ENCODE results near the gene SCML2.

SCML2 gene

GRCh38 chrX:18309401-18309800, 45.1 kb downstream of the SCML2 start:
- no peaks in the 10 kb centered on the region for H3K27me3 Mint-ChIP-seq
- H3K4me1 Mint-ChIP-seq = no peaks in the 10 kb centered on the region
- no peak overlapping the region for H3K27ac Mint-ChIP-seq (ENCODE audit: low read depth)
- DNase-seq (ENCODE audit: low spot score in 2 of 2) (no peak), ATAC-seq (replicated peaks; ENCODE audit: extremely low read depth, poor library complexity, severe bottlenecking) (no peak)
- no peaks in the 10 kb centered on the region for H3K9me3 Mint-ChIP-seq
- H3K4me3 Mint-ChIP-seq = no peak overlapping the region
- H3K36me3 Mint-ChIP-seq (ENCODE audit: insufficient read depth) = peaks cover 2% of the 10 kb centered on the region

GRCh38 chrX:18297251-18297650, 57.2 kb downstream of the SCML2 start:
- no peak overlapping the region for H3K4me3 Mint-ChIP-seq
- no peaks in the 10 kb centered on the region for H3K4me1 Mint-ChIP-seq
- no peak for ATAC-seq (replicated peaks; ENCODE audit: extremely low read depth, poor library complexity, severe bottlenecking)
- H3K9me3 Mint-ChIP-seq = peaks cover 11% of the 10 kb centered on the region
- no peak for DNase-seq (ENCODE audit: low spot score in 2 of 2)
- H3K27ac Mint-ChIP-seq (ENCODE audit: low read depth) = no peak overlapping the region
- no peaks in the 10 kb centered on the region for H3K27me3 Mint-ChIP-seq
- no peaks in the 10 kb centered on the region for H3K36me3 Mint-ChIP-seq (ENCODE audit: insufficient read depth)

- H3K27me3 Mint-ChIP-seq = no peaks in the 10 kb centered on the region
- ATAC-seq (replicated peaks; ENCODE audit: extremely low read depth, poor library complexity, severe bottlenecking) = no peak
These were observed 59.6 kb downstream of the SCML2 start for GRCh38 chrX:18294893-18295292.

GRCh38 chrX:18291006-18291545, 63.4 kb downstream of the SCML2 start:
- no peaks in the 10 kb centered on the region for H3K4me1 Mint-ChIP-seq
- H3K36me3 Mint-ChIP-seq (ENCODE audit: insufficient read depth) = no peaks in the 10 kb centered on the region
- DNase-seq (ENCODE audit: low spot score in 2 of 2) = no peak
- H3K27me3 Mint-ChIP-seq = no peaks in the 10 kb centered on the region
- H3K27ac Mint-ChIP-seq (ENCODE audit: low read depth) = no peak overlapping the region
- no peak for ATAC-seq (replicated peaks; ENCODE audit: extremely low read depth, poor library complexity, severe bottlenecking)
- peaks cover 8% of the 10 kb centered on the region for H3K9me3 Mint-ChIP-seq
- H3K4me3 Mint-ChIP-seq = no peak overlapping the region

More at GRCh38 chrX:18294893-18295292, 59.6 kb downstream of the SCML2 start:
- DNase-seq (ENCODE audit: low spot score in 2 of 2) = no peak
- H3K27ac Mint-ChIP-seq (ENCODE audit: low read depth) = no peak overlapping the region
- H3K4me1 Mint-ChIP-seq = no peaks in the 10 kb centered on the region
- peaks cover 11% of the 10 kb centered on the region for H3K9me3 Mint-ChIP-seq
- H3K36me3 Mint-ChIP-seq (ENCODE audit: insufficient read depth) = no peaks in the 10 kb centered on the region
- H3K4me3 Mint-ChIP-seq = no peak overlapping the region

GRCh38 chrX:18290200-18290599, 64.3 kb downstream of the SCML2 start:
- Mint-ChIP-seq H3K27ac (ENCODE audit: low read depth) (no peak overlapping the region), H3K4me1 (no peaks in the 10 kb centered on the region), H3K36me3 (ENCODE audit: insufficient read depth) (no peaks in the 10 kb centered on the region), H3K4me3 (no peak overlapping the region), H3K9me3 (no peaks in the 10 kb centered on the region), H3K27me3 (no peaks in the 10 kb centered on the region)
- no peak for DNase-seq (ENCODE audit: low spot score in 2 of 2)
- ATAC-seq (replicated peaks; ENCODE audit: extremely low read depth, poor library complexity, severe bottlenecking) = no peak

GRCh38 chrX:18288716-18289115, 65.8 kb downstream of the SCML2 start:
- no peak overlapping the region for H3K4me3 Mint-ChIP-seq
- H3K27ac Mint-ChIP-seq (ENCODE audit: low read depth) = no peak overlapping the region
- H3K36me3 Mint-ChIP-seq (ENCODE audit: insufficient read depth) = no peaks in the 10 kb centered on the region
- no peaks in the 10 kb centered on the region for H3K9me3 Mint-ChIP-seq
- ATAC-seq (replicated peaks; ENCODE audit: extremely low read depth, poor library complexity, severe bottlenecking) (no peak), DNase-seq (ENCODE audit: low spot score in 2 of 2) (no peak)
- H3K27me3 Mint-ChIP-seq = no peaks in the 10 kb centered on the region
- H3K4me1 Mint-ChIP-seq = no peaks in the 10 kb centered on the region

GRCh38 chrX:18286322-18286831, 68.1 kb downstream of the SCML2 start:
- no peaks in the 10 kb centered on the region for H3K9me3 Mint-ChIP-seq
- DNase-seq (ENCODE audit: low spot score in 2 of 2) (no peak), ATAC-seq (replicated peaks; ENCODE audit: extremely low read depth, poor library complexity, severe bottlenecking) (no peak)
- H3K27me3 Mint-ChIP-seq = no peaks in the 10 kb centered on the region
- H3K4me3 Mint-ChIP-seq = no peak overlapping the region
- no peaks in the 10 kb centered on the region for H3K36me3 Mint-ChIP-seq (ENCODE audit: insufficient read depth)
- no peak overlapping the region for H3K27ac Mint-ChIP-seq (ENCODE audit: low read depth)
- H3K4me1 Mint-ChIP-seq = no peaks in the 10 kb centered on the region

- Mint-ChIP-seq H3K27me3 (peaks cover 12% of the 10 kb centered on the region), H3K4me3 (no peak overlapping the region), H3K9me3 (no peaks in the 10 kb centered on the region), H3K4me1 (no peaks in the 10 kb centered on the region), H3K27ac (ENCODE audit: low read depth) (no peak overlapping the region), H3K36me3 (ENCODE audit: insufficient read depth) (no peaks in the 10 kb centered on the region)
- ATAC-seq (replicated peaks; ENCODE audit: extremely low read depth, poor library complexity, severe bottlenecking) = no peak
- no peak for DNase-seq (ENCODE audit: low spot score in 2 of 2)
These were observed 76.0 kb downstream of the SCML2 start for GRCh38 chrX:18278449-18278848.

GRCh38 chrX:18272222-18272621, 82.3 kb downstream of the SCML2 start:
- H3K27ac Mint-ChIP-seq (ENCODE audit: low read depth) = no peak overlapping the region
- DNase-seq (ENCODE audit: low spot score in 2 of 2) = no peak
- no peaks in the 10 kb centered on the region for H3K4me1 Mint-ChIP-seq
- no peak overlapping the region for H3K4me3 Mint-ChIP-seq
- no peaks in the 10 kb centered on the region for H3K36me3 Mint-ChIP-seq (ENCODE audit: insufficient read depth)
- no peaks in the 10 kb centered on the region for H3K9me3 Mint-ChIP-seq
- no peak for ATAC-seq (replicated peaks; ENCODE audit: extremely low read depth, poor library complexity, severe bottlenecking)
- peaks cover 12% of the 10 kb centered on the region for H3K27me3 Mint-ChIP-seq

GRCh38 chrX:18271725-18272124, 82.8 kb downstream of the SCML2 start:
- DNase-seq (ENCODE audit: low spot score in 2 of 2) (no peak), ATAC-seq (replicated peaks; ENCODE audit: extremely low read depth, poor library complexity, severe bottlenecking) (no peak)
- Mint-ChIP-seq H3K4me1 (no peaks in the 10 kb centered on the region), H3K27me3 (peaks cover 12% of the 10 kb centered on the region), H3K36me3 (ENCODE audit: insufficient read depth) (peaks cover 2% of the 10 kb centered on the region), H3K9me3 (no peaks in the 10 kb centered on the region), H3K27ac (ENCODE audit: low read depth) (no peak overlapping the region), H3K4me3 (no peak overlapping the region)

GRCh38 chrX:18271309-18271708, 83.2 kb downstream of the SCML2 start:
- no peak for ATAC-seq (replicated peaks; ENCODE audit: extremely low read depth, poor library complexity, severe bottlenecking)
- no peak overlapping the region for H3K27ac Mint-ChIP-seq (ENCODE audit: low read depth)
- no peak overlapping the region for H3K4me3 Mint-ChIP-seq
- no peaks in the 10 kb centered on the region for H3K4me1 Mint-ChIP-seq
- peaks cover 2% of the 10 kb centered on the region for H3K36me3 Mint-ChIP-seq (ENCODE audit: insufficient read depth)
- DNase-seq (ENCODE audit: low spot score in 2 of 2) = no peak
- H3K9me3 Mint-ChIP-seq = no peaks in the 10 kb centered on the region
- H3K27me3 Mint-ChIP-seq = peaks cover 12% of the 10 kb centered on the region

- no peak overlapping the region for H3K27ac Mint-ChIP-seq (ENCODE audit: low read depth)
- ATAC-seq (replicated peaks; ENCODE audit: extremely low read depth, poor library complexity, severe bottlenecking) = no peak
- H3K9me3 Mint-ChIP-seq = no peaks in the 10 kb centered on the region
- no peaks in the 10 kb centered on the region for H3K36me3 Mint-ChIP-seq (ENCODE audit: insufficient read depth)
- H3K4me3 Mint-ChIP-seq = no peak overlapping the region
- DNase-seq (ENCODE audit: low spot score in 2 of 2) = no peak
- no peaks in the 10 kb centered on the region for H3K27me3 Mint-ChIP-seq
- H3K4me1 Mint-ChIP-seq = no peaks in the 10 kb centered on the region
These were observed 99.4 kb downstream of the SCML2 start for GRCh38 chrX:18255059-18255458.

- no peaks in the 10 kb centered on the region for H3K4me1 Mint-ChIP-seq
- ATAC-seq (replicated peaks; ENCODE audit: extremely low read depth, poor library complexity, severe bottlenecking) (no peak), DNase-seq (ENCODE audit: low spot score in 2 of 2) (no peak)
- H3K4me3 Mint-ChIP-seq = no peak overlapping the region
- no peaks in the 10 kb centered on the region for H3K27me3 Mint-ChIP-seq
- H3K36me3 Mint-ChIP-seq (ENCODE audit: insufficient read depth) = no peaks in the 10 kb centered on the region
- no peaks in the 10 kb centered on the region for H3K9me3 Mint-ChIP-seq
- H3K27ac Mint-ChIP-seq (ENCODE audit: low read depth) = no peak overlapping the region
These were observed 101.7 kb downstream of the SCML2 start for GRCh38 chrX:18252644-18253359.
